MCF 10A (cell line): ENCODE results near the gene NUCKS1. TPM values are rescaled to one million over a fixed set of nuclear protein-coding genes. Genes with fewer than 3 reads are reported as not detected.

Experiments used
- BruUV-seq: library from RNA; stranded (reverse); fragments of 400-500 nt; replicated peaks from 2 replicates; lab custom pipeline; 2021; lab: Mats Ljungman, UMichigan
- CTCF ChIA-PET: fragments of 300-600 bp; sonication (Branson Sonifier 250); formaldehyde crosslinking; extraction: SDS; loops from one replicate; lab custom pipeline; 2021; ENCODE audit warnings: antibody characterized with exemption, inconsistent platforms; lab: Yijun Ruan, JAX
- POLR2A ChIA-PET: fragments of 300-600, 350-650 bp; sonication (Branson Sonifier 250); formaldehyde crosslinking; extraction: SDS; loops from one replicate; lab custom pipeline; 2020; ENCODE audit warnings: antibody characterized with exemption, inconsistent platforms; lab: Yijun Ruan, JAX
- DNase-seq: peaks from one replicate; pipeline ENCODE4 v3.0.0-alpha.2; 2018; ENCODE audit not compliant: unreplicated experiment
- H3K27ac Mint-ChIP-seq: one replicate; pipeline ENCODE4 v1.8.0; 2022; ENCODE audit warnings: mild to moderate bottlenecking, low read depth, mixed read lengths; ENCODE audit not compliant: unreplicated experiment
- H3K27me3 Mint-ChIP-seq: one replicate; pipeline ENCODE4 v1.8.0; 2022; ENCODE audit warnings: mixed read lengths; ENCODE audit not compliant: insufficient read depth, unreplicated experiment
- H3K36me3 Mint-ChIP-seq: one replicate; pipeline ENCODE4 v1.8.0; 2022; ENCODE audit warnings: mild to moderate bottlenecking, moderate library complexity, mixed read lengths; ENCODE audit not compliant: insufficient read depth, unreplicated experiment
- H3K4me1 Mint-ChIP-seq: one replicate; pipeline ENCODE4 v1.8.0; 2022; ENCODE audit warnings: mixed read lengths; ENCODE audit not compliant: insufficient read depth, unreplicated experiment
- H3K4me3 Mint-ChIP-seq: one replicate; pipeline ENCODE4 v1.8.0; 2022; ENCODE audit warnings: mild to moderate bottlenecking, moderate library complexity, mixed read lengths; ENCODE audit not compliant: unreplicated experiment
- H3K9me3 Mint-ChIP-seq: one replicate; pipeline ENCODE4 v1.8.0; 2022; ENCODE audit warnings: mixed read lengths; ENCODE audit not compliant: unreplicated experiment
- CTCF ChIP-seq: fragments of 200-600 bp; IDR thresholded peaks from one replicate; pipeline ENCODE4 v1.8.0; 2022; ENCODE audit warnings: antibody characterized with exemption, mild to moderate bottlenecking; ENCODE audit not compliant: unreplicated experiment
- intact Hi-C: fragments of 100-400 bp; cut with micrococcal nuclease; formaldehyde crosslinking; loops from 2 replicates; pipeline ENCODE4 v1.14.1; 2022
- total RNA-seq: library from RNA; stranded (reverse); gene quantifications from 2 replicates; pipeline ENCODE4 v1.2.3, GENCODE V29; 2022

The NUCKS1 gene
- total RNA-seq, 1 experiment from 2014 or later: 615 TPM

- no peaks in the 10 kb centered on the region for H3K36me3 Mint-ChIP-seq
- no peak overlapping the region for H3K27ac Mint-ChIP-seq
- H3K4me3 Mint-ChIP-seq: no peak overlapping the region
- DNase-seq: no peak
- ChIA-PET CTCF (interaction anchor here (0.9 to 10.1 kb wide), 7 partner anchors 19 to 231 kb away, joined by 3 to 130 read pairs (median 6); no protein-coding TSS in a partner anchor), POLR2A (interaction anchor here (0.7 to 1.6 kb wide), 6 partner anchors 11 to 69 kb away, joined by 3 to 8 read pairs (median 4); partner anchors contain the start of gene ELK4)
- TF ChIP-seq CTCF: no peak
- H3K4me1 Mint-ChIP-seq: peaks cover 22% of the 10 kb centered on the region
- no TSS peak for BruUV-seq
- intact Hi-C loops: no loop called here
- no peaks in the 10 kb centered on the region for H3K9me3 Mint-ChIP-seq
- H3K27me3 Mint-ChIP-seq: no peaks in the 10 kb centered on the region
These were observed 73.4 kb downstream of the NUCKS1 start for GRCh38 chr1:205676597-205676996.

- Mint-ChIP-seq H3K36me3 (no peaks in the 10 kb centered on the region), H3K27me3 (no peaks in the 10 kb centered on the region), H3K4me3 (no peak overlapping the region), H3K27ac (no peak overlapping the region), H3K9me3 (no peaks in the 10 kb centered on the region), H3K4me1 (peaks cover 23% of the 10 kb centered on the region)
- ChIA-PET CTCF (interaction anchor here (0.7 to 10.1 kb wide), 6 partner anchors 14 to 435 kb away, joined by 3 to 130 read pairs (median 11); partner anchors contain the start of gene NUCKS1), POLR2A (interaction anchor here (1.4 to 1.6 kb wide), 2 partner anchors 12 to 18 kb away, joined by 4 to 6 read pairs; no protein-coding TSS in a partner anchor)
- no peak for DNase-seq
- BruUV-seq: no TSS peak
- intact Hi-C loops: no loop called here
- TF ChIP-seq CTCF: no peak
These were observed 74.0 kb downstream of the NUCKS1 start for GRCh38 chr1:205676002-205676401.

GRCh38 chr1:205675247-205675646, 74.7 kb downstream of the NUCKS1 start:
- ChIA-PET POLR2A (no interaction called here), CTCF (interaction anchor here (1.0 to 10.1 kb wide), 5 partner anchors 13 to 63 kb away, joined by 3 to 130 read pairs (median 5); no protein-coding TSS in a partner anchor)
- no peak overlapping the region for H3K4me3 Mint-ChIP-seq
- peaks cover 23% of the 10 kb centered on the region for H3K4me1 Mint-ChIP-seq
- H3K9me3 Mint-ChIP-seq: no peaks in the 10 kb centered on the region
- TF ChIP-seq CTCF: no peak
- BruUV-seq: no TSS peak
- no peaks in the 10 kb centered on the region for H3K36me3 Mint-ChIP-seq
- DNase-seq: no peak
- intact Hi-C loops: no loop called here
- H3K27me3 Mint-ChIP-seq: no peaks in the 10 kb centered on the region
- H3K27ac Mint-ChIP-seq: no peak overlapping the region

- H3K4me1 Mint-ChIP-seq: peaks cover 16% of the 10 kb centered on the region
- intact Hi-C loops: no loop called here
- TF ChIP-seq CTCF: no peak
- H3K27ac Mint-ChIP-seq: no peak overlapping the region
- CTCF ChIA-PET: interaction anchor here (0.6 to 8.2 kb wide), 9 partner anchors 15 to 444 kb away, joined by 3 to 149 read pairs (median 4); no protein-coding TSS in a partner anchor
- no peak for DNase-seq
- no peaks in the 10 kb centered on the region for H3K27me3 Mint-ChIP-seq
- H3K36me3 Mint-ChIP-seq: no peaks in the 10 kb centered on the region
- POLR2A ChIA-PET: interaction anchor here (0.6 to 1.4 kb wide), 2 partner anchors 35 to 152 kb away, joined by 3 read pairs; no protein-coding TSS in a partner anchor
- H3K9me3 Mint-ChIP-seq: no peaks in the 10 kb centered on the region
- BruUV-seq: no TSS peak
- no peak overlapping the region for H3K4me3 Mint-ChIP-seq
These were observed 77.0 kb downstream of the NUCKS1 start for GRCh38 chr1:205672970-205673369.
